Stimulated activated naive CD4-positive, alpha-beta T cell treated with Interleukin-2 at 50 U/mL for 16 hours (primary cell): ENCODE measurements around the gene ZSWIM6.

Experiments used
- DNase-seq: peaks from one replicate; lab custom pipeline; 2025; lab: John Stamatoyannopoulos, UW

ZSWIM6 gene

GRCh38 chr5:61595426-61595825 lies 263.4 kb downstream of the ZSWIM6 start:
- DNase-seq: no peak
